GM21423 (cell line): ENCODE data around the gene CMC4.
A peak's percentile ranks its signal among the peaks of the same experiment; 100 is the strongest.

Experiments
- ATAC-seq: cut with Tn5 transposase; IDR thresholded peaks from one replicate; pipeline ENCODE4 v1.9.1; 2021; ENCODE audit warnings: mild to moderate bottlenecking, moderate library complexity; ENCODE audit not compliant: unreplicated experiment

Gene CMC4

GRCh38 chrX:155070975-155071693 is at the start of gene CMC4, which contains the start of the genes BRCC3 and MTCP1:
TSS of gene CMC4 (minus strand) at chrX:155071136. CDS start at chrX:155064023, 7,113 bp downstream.
TSS of gene BRCC3 (plus strand) at chrX:155071508. CDS start at chrX:155071528, 20 bp downstream.
TSS of gene MTCP1 (minus strand) at chrX:155071136. CDS start at chrX:155066010, 5,126 bp downstream.
- peak; percentile 87 for ATAC-seq

DNA sequence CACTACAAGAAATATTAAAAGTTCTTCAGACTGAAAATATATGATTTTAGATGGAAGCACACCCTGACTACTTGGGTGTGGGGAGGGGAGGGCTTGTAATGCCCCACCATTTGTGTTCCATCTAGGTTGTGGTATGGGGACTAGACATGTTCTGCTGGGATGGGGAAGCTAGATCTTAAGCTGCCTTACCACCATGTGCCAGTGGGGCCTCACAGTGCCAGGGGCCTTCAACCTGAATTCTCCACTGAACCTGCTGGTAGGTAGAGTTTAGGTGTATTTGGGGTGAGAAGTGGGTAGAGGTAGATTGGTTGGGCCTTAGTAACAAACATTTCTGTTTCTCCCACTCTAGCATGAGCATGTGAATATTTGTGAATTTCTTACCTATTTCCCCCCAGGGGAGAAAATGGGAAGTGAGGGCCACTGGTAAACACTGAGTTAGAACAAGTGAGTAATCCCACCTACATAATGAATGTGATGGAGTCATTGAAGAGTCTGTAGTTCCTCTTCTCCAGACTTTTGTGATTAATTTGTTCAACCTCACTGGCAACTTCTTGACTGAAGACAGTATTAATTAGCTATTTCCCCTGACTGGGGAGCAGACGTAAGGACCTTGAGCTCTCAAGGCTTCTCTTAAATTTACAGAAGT is 44.4 kb upstream of the CMC4 start:
- ATAC-seq, result no peak

- ATAC-seq, result no peak
These were observed 42.2 kb upstream of the CMC4 start for GRCh38 chrX:155113097-155113496.

DNA sequence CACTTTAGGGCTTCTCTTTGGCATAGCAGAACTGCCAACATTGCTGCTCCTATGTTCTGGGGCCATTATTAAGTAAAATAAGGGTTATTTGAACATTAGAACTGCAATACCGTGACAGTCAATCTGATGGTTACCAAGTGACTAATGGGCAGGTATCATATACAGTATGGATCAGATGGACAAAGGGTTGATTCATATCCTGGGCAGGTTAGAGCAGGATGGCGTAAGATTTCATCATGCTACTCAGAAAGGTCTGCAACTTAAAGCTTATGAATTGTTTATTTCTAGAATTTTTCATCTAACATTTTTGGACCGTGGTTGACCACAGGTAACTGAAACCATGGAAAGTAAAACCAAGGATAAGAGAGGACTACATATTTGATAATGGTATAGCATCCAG is 41.2 kb upstream of the CMC4 start:
- no peak for ATAC-seq

DNA sequence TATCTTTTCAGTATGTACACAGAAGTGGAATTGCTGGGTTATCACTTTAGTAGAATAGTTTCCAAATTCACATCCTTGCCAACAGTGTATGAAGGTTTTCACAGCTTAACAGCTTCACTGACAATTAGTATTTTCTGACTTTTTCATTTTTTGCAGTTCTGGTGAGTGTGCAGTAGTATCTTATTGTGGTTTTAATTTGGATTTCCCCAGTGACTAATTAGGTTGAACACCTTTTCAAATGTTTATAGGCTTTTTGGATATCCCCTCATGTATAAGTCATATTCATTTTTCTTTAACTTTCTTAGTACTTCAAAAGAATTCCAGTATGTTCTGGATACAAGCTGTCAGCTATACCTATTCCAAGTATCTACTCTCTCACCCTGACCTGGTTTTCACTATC is 37.5 kb upstream of the CMC4 start:
- no peak for ATAC-seq

GRCh38 chrX:155105919-155106318 is 35.0 kb upstream of the CMC4 start:
- no peak for ATAC-seq

DNA sequence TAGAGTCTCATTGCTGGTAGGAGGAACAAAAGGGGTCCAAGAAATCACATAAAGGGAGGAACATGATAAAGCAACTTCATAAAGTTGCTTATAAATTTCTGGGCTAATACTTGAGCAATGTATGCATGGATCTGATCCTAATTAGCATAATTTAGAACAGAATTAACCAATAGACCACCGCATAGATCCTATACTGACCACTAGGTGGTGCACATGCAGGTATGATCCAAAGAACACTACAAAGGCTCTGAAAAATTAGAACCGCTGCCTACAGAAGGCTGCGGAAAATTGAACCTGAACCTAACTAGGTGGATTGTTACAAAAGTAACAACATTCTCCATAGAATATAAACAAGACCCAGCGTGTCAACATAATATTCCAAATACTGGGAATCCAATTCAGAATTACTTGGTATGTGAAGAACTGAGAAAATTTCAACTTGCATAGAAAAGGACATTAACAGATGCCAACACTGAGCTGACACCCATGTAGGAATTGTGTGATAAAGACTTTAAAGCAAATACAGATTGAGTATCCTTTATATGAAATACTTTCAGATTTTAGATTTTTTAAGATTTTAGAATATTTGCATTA is 23.6 kb upstream of the CMC4 start:
- peak; percentile 49 for ATAC-seq

DNA sequence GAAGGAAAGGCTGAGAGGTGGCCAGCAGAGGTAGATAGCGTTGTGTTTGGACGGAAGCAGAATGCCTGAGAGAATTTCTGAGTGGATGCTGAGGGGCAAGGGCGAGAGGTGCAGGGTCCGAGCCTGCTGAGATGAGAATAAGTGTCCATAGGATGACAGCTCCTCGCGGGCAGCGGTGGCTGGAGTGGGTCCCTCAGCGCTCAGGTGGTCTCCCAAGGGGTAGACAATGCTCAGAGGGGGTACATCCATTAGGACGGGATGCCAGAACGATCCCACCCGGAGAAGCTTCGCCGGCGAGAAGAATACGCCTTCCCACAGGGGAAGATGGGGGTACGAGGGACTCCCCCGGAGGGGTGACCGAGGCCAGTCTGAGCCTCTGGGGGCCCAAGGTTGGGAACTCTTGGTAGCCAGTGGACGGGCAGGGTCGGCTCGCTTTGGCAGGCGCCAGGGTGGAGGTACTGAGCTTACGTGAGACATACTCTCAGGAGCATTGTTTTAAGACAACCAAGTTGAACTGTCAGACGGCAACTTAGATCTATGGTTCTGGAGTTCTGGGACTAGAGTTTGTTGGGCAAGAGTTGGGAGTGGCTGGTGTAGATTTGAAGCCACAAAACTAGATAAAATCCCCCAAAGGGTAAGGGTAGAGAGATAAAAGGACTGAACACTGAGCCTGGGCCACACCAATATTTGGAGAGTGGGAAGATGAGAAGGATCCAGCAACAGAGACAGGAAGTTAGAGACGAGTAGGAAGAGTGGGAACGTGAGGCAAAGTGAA is 16.2 kb upstream of the CMC4 start:
- no peak for ATAC-seq

DNA sequence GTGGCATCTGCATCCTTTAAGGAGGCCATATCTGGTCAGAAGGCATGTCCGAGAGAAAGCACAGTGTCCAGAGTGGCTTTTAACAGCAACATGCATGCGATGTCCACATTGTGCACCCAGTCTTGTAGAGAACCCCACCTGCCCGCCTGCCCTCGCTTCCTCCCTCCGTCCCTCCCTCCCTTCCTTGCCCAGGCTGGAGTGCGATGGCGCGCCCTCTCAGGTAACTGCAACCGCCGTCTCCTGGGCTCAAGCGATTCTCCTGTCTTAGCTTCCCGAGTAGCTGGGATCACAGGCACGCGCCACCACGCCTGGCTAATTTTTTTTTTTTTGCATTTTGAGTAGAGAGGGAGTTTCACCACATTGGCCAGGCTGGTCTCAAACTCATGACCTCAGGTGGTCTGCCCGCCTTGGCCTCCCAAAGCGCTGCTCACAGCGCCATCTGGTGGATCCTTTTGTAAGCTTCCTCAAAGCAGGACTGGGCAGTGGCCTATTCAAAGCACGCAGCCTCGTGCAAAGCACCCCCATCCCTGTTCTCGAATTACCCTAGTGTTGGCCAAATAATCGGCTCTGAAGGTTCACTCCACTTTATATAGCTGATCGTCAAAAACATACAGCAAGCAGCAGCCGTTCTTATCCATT is 15.4 kb upstream of the CMC4 start:
- ATAC-seq, result no peak

DNA sequence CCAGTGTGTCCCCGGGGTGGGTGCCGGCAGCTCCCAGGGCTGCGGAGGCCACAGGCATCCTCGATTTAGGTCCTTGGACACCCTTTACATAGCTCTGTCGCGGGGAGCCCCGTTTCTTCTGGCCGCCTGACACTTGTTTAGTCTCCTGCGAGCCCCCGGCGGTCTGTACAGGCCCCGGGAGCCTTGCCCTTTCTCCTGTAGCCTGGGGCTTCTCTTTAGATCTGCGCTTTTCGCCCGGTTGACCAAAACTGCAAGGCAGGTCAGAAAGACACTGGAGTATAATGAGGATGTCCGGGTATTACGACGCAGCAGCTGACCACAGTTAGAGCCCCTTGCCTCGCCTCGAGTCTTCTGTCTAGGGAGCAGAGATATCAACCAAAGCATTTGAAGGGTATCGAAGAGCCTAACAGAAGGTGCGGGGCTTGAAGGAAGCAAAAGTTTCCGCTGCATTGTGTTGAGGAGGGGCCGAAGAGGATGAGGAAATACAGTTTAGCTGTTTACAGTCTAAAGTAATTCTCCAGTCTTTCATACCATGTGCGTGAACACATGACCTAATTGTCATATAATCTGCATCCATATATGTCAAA is 851 bp upstream of the CMC4 start:
- ATAC-seq, result peak; percentile 11

GRCh38 chrX:155070663-155070974 is 317 bp downstream of the CMC4 start:
- ATAC-seq, result peak; percentile 20

DNA sequence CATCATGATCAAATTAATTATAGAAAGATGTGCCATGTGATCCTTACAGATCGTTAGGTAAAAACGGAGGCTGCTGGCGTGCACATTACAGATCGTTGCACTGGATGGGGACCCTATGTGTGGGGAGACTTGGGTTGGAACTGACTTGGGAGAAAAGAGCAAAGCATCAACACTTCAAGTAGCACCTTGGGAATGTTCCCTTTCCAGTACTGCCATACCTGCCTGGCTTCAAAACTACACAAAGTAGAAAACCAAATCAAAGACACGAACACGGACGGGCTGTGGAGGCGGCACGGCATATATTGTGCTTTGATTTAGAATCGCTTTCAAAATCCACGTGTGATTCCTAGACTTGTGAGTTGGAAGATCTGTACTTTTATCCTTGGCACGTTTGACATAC is 898 bp downstream of the CMC4 start:
- ATAC-seq, result no peak

- no peak for ATAC-seq
These were observed 1.5 kb downstream of the CMC4 start for GRCh38 chrX:155069414-155069813.

- no peak for ATAC-seq
These were observed 2.8 kb downstream of the CMC4 start for GRCh38 chrX:155068165-155068564.

DNA sequence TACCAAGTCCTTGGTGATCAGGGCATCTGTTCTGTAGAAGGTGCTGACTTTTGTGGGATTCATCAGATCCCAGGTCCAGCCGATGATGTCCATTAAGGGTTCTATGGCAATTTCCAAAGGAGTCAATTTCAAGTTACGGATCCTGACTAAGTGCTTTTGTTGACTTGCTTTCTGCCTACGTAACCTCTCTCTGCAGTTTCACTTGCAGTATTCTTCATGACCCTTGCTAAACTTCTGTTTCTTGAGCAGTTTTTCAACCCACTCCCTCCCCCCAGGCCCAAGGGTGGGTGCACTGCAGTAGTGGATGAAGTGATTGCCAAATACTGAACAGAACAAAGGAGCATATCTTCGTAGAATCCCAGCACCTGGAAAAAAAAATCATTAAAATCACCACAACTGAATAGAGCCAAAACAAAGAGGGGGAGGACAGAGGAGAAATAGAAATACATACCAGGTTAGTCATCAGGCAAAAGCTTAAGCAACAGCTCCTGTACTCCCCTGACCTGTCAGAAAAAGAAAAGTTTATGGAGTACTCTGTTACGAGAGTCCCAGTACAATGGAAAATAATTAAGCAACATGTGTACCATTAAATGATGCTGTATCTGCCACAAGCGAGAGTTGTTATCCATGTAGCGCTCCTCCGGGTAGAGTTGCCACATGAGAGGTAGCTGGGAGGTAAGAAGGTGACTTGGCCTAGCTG is 5.8 kb downstream of the CMC4 start:
- ATAC-seq, result no peak

DNA sequence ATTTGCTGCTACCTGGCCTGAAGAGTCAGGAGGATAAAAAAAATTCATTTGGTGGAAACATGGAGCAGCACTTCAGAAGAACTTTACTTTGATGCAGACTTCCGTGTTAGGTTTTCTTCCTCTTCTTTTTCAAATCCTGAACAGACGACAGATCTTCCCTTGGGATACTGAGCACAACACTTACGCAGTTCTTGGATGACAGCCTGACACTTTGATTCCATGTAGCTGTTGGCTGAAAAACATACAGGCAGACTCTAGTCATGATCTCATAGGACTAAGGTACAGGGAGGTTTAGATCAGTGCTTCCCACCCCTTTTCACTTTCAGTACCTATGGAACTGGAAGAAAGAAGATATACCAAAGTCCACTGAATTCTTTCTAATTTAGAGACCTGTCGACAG is 9.2 kb downstream of the CMC4 start:
- no peak for ATAC-seq

DNA sequence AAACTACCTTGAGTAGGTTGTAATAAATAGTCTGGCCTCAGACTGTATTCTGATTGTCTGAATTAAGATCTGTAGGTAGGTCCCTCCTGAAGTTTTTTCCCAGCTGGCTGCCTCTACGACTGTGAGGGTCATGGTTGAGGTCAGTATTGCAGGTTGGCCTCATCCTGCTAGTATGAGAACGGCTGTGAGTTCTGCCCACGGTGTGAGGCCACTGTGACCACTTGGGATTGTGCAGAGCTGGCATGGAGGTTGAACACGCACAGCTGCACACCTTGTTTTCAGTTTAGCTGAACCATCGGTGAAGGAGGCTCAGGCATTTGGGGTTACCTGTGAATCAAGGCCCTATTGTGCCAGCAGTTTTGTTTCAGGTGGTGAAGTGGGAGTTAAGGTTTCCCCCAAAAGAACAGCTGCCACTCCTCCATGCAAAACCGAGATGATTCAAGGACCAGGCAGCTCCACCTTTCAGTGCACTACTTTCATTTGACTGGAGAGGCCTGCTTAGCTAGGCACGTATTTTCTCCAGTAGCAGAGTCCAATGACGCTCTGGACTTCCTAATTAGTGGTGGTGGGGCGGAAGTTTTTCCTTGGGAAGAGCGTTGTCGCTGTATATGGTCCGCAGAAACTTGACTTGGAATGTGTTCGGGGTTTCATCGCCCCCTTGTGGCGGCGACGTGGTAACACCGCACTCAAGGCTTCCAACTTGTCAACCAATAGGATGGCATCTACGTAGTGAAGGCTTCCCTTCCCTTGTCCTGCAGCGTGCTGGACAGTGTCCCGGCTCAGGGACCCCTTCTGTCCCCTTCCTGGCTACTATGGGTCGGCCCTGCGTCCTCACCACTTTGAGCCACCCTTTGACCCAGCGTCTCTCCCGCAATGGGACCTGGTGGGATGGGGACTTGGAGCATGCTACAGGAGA is 13.8 kb downstream of the CMC4 start:
- ATAC-seq, result peak; percentile 71

DNA sequence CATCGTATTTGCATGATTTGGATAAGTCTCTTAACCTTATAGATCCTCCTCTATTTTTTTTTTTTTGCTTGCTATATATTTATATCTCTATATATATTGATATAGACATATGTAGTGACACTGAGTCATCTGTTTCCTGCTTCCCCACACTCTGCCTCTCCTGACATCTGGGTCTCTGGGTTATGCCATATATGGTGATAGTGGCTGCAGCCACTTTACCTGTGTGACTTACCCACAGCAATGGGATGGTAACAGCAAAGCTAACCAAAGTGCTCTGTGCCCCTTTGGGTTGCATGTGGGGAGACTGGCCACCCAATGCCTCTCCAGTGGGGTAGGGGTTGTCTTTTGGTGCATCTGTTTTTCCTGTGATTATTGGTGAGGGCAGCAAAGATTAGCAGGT is 14.5 kb downstream of the CMC4 start:
- no peak for ATAC-seq

GRCh38 chrX:155055494-155055893 is 15.4 kb downstream of the CMC4 start:
- no peak for ATAC-seq
